Middle frontal gyrus (tissue), 1 donor: ENCODE data around the gene TBXAS1.
"Not testable (repeated sequence)": the region's sequence is repeated elsewhere in the genome, so short reads cannot be mapped to it uniquely, and the experiment has no call there.

Experiments
- DNase-seq: peaks from one replicate; pipeline ENCODE4 v3.0.0-alpha.2; 2015; ENCODE audit warnings: low spot score; ENCODE audit errors: extremely low spot score

TBXAS1 gene

DNA sequence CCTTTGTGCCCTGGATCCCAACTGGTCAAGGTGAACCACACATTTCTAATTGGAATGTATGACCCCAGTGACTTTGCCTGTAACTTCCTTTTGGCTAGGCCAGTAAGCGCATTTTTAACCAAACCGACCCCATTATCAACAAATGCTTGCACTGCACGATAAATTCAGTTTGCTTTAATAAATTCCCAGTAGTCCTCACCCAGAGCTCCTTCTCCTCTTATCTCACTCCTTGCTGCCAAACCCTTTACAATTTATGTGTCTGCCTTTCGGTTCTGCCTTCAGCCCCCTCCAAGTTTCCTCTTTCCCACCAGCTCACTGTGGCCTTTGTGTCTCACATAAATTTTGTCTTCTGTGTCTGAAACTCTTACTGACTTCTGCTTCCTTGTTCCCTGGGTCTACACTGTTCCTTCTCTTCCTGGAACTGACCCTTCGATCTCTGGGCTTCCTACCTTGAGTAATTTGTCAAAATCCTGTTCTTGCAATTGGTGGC lies 59.0 kb downstream of the TBXAS1 start:
- DNase-seq, result no peak

DNA sequence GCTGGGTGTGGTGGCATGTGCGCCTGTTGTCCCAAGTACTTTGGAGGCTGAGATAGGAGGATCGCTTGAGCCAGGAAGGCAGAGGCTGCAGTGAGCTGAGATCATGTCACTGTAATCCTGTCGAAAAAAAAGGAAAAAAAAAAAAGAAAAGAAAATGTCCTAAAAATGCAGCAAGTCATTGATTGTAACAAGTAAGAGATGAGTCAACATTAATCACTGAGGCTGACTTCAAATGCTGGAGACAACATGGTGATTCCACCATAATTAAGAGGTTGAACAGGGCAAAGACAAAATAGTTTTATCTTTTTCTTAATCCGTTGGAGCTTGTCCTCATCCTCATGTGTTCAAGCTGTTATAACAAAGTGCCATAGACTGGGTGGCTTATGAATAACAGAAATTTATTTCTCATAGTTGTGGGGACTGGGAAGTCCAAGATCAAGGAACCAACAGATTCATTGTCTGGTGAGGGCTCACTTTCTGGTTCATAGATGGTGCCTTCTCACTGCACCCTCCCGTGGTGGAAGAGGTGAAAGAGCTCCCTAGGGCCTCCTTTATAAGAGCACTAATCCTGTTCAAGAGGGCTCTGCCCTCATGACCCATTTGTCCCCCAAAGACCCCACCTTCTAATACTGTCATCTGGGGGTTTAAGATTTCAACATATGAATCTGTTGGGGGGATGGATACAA lies 60.3 kb downstream of the TBXAS1 start:
- DNase-seq, result no peak

DNA sequence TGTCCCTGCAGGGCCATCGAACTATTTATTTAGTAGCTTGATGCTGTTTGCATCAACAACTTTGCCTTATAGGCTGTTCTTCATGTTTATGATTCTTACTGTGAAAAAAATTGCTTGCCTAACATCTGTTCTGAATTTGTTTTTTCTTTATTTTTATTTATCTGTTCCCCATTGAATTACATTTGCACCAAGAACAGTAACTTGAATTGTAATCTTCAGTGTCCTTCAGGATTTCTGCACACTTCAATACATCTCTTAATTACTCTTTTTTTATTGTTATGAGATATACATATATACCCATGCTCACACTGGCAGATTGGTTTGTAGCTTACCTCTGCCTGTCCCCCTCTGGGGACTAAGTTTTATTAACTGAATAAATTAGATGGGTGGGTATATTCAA lies 64.4 kb downstream of the TBXAS1 start:
- DNase-seq, result no peak

DNA sequence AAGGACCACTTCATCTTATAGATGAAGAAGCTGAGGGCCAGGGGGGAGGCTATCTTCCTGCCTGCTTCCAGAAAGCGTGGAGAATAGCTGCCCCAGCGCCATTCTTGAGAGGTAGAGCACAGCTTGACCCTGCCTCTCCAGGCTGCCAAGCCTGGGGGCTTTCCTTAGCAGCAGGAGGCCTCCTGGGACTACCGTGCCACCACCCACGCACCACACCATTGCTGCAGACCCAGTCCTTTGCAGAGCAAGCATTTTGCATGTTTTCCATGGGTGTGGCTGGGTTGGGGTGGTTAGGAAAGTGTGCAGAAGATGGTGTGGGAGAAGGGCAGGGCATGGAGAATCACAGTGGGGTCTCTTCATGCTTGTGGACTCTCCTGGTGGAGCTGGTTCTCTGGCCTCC lies 64.9 kb downstream of the TBXAS1 start:
- no peak for DNase-seq

DNA sequence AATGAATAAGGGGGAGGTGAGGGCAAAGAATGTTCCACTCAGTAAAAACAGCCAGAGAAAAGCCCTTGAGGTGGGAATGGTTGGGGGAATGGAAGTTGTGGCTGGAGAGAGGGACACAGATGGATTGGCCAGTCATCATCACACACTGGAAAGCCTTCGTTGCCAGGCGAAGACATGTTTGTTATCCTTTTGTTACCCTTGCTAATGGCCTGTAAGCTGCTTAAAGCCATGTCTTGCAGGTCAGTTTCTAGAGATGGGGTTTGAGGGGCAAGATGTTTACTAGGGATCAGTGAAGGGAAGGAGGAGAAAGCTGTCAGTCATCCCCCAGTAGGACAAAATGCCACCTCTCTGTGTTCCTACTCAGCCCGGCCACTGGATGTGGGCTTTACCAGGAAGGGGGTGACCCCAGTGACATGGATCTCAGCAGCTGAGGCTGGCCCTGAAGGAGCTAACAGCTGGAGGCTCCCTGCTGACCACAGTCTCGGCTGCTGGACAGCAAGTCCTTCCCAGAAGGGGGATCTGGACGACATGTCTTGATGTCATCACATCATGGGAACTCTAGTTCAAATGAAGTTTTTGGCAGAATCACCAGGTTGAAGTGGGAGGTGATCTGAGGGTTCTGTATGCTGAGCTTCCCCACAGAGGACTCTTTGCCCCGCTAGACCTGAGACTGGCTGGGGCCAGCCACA lies 66.2 kb downstream of the TBXAS1 start:
- DNase-seq, result no peak

DNA sequence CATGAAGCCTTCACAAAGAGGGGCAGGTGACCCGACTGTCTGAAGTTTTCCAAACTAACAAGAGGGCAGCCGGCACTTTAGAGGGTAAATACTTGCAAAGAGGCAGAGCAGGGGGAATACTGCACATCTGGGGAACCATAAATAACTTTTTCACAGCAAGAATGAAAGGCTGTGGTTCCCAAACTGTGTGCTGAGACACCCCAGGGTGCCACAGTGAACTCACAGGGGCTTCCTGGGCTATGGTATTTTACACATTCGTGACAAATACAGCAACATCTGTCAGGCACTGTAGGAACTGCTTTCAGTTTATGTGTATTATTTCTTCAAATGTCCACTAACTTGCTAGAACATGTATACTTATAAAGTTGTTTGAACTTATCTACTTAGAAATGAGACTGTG lies 67.2 kb downstream of the TBXAS1 start:
- no peak for DNase-seq

DNA sequence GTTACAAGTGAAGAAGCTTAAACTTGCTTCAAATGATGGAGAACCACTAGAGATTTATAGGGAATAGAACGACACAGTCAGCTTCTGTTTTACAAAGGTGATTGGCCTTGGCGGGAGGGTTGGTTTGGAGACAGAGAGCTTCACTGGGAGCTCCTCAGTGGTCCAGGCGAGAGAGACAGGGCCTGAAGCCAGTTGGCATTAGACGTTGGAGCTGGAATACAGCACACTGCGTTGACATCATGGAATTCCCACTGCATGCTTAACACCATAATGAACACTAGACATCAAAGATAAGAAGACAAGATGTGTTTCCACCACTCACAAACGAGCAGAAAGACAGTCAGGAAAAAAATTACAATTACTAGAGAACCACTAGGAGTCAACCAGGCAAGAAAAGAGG lies 67.8 kb downstream of the TBXAS1 start:
- DNase-seq, result no peak

DNA sequence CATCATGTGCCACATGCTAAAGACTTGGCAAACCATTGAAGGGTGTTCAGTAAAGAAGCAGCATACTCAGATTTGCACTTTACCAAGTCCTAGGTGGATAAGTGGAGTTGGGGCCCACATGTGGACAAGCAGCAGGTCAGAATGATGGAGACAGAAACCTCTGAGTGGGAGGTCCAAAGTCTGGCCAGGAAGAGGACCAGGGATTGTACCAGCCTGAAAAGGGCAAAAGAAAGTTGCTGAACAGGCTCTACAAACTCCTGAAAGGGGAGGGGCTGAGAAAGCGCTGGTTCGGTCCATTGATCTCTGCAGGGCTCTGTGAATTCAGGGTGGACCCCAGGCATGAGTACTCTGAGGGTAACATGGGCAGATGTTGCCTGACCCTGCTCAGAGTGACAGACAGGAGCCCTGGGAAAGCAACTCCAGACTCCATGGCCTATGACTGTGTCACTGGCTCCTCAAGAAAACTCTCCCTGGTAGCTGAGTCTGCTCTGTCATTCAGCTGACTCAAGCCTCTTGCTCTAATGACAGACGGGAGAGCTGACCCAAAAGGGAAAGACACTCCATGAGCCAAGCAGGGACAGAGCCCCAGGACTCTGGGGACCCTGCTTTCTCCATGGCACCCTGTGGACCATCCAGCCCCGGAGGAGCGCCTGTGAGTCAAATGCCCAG lies 68.5 kb downstream of the TBXAS1 start:
- no peak for DNase-seq

DNA sequence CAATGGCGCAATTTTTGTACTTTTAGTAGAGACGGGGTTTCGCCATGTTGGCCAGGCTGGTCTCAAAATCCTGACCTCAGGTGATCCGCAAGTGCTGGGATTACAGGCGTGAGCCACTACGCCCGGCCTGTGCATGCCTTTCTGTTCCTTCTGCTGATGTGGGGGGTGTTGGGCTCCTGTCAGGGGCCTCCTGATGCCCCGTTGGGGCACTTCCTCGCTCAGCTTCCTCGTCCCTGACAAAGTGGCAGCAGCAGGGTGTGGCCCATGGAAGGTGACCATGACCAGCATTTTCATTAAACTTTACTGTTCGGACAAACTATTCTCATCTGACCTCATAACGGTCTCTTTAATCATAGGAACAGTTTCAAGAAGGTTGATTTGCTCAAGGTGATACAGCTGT lies 69.4 kb downstream of the TBXAS1 start:
- no peak for DNase-seq

DNA sequence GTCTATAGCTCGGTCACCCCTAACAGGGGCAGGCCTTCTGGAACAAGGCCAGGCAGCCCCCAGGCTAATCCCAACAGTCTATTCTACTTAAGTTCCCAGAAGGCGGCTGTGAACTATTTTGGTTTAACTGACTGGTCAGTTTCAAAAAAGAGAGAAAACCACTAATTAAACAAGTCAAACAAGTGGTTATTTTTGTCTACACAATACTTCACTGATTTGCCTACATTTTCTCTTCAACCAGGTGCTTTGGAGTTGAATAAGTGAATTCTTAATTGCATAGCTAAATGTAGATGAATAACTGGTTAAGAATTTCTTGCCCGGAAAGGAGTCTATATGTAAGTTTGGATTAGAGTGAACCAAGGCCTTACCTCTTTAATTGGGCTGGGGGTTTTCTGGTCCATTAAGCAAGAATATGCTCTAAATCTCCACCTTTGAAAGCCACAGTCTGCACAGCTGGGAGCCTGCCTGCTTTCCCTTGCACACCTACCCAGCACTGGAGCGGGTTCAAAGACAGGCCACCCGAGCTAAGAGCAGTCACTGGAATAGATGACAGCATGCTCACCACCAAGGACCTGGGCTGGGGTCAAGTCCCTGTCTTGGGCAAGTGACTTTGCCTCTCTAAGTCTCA lies 70.4 kb downstream of the TBXAS1 start:
- DNase-seq, result no peak

DNA sequence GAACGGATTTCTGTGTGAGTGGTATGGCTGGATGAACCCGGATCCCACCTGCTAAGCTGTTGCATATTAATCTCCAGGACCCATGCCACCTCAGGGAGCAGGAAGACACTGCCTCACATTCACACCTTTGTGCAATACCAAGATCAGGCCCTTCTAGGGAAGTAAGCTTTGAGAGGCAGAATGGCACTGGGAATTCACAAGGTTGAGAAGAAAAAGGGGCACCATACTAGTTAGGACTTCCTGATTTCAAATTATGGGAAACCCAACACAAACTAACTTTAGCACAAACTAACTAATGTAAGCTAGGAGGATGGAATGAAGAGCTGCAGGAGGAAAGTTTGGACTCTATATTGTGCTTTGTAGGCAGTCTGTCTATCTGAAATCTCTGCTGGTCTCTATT lies 71.3 kb downstream of the TBXAS1 start:
- DNase-seq, result no peak

DNA sequence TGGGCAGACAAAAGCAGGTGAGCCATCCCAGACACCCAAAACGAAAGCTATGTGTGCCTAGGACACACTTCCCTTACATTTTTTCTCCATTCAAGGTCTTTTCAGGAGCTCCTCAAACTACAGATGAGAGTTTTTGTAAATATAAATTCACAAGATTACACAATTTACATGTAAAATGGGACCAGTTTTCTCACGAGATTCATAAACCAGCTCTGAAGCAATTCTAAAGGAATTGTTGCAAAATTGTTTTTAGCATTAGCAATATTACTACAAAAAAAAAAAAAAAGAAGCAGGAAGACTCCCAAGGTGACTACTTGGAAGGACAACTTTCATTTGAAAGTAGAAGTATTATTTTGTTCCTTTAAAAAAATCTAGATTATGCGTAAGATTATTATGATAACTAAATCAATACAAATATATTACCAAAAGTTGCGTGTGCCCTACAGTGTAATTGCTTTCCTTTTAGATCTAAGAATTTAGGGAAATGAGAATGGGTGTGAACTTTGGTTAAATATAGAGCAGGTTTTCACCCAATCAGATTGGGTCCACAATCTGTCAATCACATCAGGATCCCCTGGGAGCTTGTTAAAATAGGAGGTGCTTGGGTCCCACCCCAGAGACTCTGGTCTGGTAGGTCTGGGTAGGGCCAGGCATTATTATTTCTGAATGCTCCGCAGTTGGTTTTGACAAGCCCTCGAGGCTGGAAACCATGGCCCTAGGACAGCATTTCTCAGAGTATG lies 72.2 kb downstream of the TBXAS1 start:
- DNase-seq, result no peak

DNA sequence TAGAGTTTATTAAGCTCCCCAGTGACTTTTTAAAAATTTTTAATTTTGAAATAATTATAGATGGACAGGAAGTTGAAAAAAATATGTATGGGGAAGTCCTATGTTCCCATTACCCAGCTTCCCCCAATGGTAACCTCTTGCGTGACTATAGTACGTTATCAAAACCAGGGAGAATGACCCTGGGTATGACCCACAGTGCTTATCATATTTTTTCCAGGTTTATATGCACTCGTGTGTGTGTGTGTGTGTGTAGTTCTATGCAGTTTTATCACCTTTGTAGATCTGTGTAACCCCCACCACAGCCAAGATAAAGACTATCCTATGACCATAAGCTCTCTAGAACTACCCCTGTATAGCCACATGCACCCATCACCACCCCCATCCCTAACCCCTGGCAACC lies 72.8 kb downstream of the TBXAS1 start:
- no peak for DNase-seq

DNA sequence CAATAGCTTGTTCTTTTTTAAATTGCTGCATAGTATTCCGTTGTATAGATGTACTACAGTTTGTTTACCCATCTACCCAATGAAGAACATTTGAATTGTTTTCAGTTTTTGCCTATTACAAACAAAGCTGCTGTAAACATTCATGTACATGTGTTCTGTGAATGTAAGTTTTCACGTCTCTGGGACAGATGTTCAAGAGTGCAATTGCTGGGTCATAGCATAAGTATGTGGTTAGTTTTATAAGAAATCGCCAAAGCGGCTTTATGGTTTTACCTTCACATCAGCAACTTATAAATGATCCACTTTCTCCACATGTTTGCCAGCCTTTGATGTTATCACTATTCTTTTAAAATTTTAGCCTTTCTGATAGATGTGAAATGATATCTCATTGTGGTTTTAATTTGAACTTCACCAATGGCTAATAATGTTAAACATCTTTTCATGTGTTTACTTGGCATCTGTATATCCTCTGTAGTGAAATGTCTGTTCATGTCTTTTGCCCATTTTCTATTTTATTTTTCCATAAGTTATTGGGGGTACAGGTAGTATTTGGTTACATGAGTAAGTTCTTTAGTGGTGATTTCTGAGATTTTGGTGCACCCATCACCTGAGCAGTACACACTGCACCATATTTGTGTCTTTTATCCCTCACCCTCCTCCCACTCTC lies 73.5 kb downstream of the TBXAS1 start:
- no peak for DNase-seq

DNA sequence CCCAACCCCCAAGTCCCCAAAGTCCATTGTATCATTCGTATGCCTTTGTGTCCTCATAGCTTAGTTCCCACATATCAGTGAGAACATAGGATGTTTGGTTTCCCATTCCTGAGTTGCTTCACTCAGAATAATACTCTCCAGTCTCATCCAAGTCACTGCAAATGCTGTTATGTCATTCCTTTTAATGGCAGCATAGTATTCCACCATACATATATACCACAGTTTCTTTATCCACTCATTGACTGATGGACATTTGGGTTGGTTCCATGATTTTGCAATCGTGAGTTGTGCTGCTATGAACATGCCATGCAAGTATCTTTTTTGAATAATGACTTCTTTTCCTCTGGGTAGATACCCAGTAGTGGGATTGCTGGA lies 74.0 kb downstream of the TBXAS1 start:
- not testable (repeated sequence) for DNase-seq

DNA sequence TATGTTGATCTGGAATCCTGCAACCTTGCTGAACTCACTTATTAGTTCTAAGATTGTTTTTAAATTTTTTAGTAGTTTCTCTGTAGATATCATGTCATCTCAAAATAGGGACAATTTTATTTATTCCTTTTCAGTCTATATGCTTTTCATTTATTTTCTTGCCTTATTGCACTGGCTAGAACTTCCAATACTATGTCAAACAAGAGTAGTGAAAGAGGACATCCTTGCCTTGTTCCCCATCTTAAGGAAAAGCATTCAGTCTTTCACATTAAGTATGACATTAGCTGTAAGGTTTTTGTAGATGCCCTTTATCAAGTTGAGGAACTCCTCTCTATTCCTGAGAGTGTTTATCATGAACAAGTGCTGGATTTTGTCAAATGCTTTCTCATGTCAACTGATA lies 77.8 kb downstream of the TBXAS1 start:
- DNase-seq, result no peak

DNA sequence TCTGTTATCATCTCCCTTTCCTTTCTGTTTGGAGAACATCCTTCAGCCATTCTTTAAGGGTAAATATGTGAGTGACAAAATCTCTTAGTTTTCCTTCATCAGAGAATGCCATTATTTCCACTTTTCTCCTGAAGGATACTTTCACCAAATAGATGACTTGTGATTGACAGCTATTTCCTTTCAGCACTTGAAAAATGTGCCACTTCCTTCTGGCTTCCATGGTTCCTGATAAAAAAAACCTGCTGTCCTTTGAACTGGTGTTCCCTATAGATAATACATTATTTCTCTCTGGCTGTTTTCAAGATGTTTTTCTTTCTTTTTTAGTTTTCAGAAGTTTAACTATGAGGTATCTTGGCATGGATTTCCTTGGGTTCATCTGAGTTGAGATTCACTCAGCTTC lies 79.7 kb downstream of the TBXAS1 start:
- DNase-seq, result no peak

DNA sequence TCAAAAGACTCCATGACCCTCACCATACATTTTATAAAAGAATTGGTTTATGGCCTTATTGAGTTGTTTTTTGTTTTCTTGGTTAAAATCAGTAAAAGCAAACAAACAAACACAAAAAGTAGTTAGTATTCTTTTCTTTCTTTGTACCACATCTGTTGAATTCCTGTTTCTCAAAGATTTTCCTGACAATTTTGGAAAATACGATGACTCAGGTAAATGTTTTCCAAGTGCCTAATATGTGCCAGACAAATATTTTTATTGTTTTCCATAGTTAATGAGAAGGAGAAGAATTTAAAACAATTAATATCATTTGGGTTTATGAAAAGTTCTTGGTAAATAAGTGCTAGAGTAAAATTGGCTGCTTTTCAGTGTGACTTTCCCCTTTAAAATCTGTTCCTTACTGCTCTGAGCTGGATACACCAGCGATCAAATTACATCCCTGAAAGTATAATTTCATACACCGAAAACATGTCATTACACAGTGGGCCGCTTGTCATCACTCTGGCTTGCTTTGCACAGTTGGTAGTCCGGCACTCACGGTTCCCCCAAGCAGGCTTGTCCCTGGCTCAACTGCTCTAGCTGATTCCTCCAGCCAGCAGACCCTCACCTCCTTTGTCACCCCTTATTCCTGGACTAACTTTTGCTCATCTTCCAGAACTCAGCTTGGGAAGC lies 80.5 kb downstream of the TBXAS1 start:
- DNase-seq, result no peak

DNA sequence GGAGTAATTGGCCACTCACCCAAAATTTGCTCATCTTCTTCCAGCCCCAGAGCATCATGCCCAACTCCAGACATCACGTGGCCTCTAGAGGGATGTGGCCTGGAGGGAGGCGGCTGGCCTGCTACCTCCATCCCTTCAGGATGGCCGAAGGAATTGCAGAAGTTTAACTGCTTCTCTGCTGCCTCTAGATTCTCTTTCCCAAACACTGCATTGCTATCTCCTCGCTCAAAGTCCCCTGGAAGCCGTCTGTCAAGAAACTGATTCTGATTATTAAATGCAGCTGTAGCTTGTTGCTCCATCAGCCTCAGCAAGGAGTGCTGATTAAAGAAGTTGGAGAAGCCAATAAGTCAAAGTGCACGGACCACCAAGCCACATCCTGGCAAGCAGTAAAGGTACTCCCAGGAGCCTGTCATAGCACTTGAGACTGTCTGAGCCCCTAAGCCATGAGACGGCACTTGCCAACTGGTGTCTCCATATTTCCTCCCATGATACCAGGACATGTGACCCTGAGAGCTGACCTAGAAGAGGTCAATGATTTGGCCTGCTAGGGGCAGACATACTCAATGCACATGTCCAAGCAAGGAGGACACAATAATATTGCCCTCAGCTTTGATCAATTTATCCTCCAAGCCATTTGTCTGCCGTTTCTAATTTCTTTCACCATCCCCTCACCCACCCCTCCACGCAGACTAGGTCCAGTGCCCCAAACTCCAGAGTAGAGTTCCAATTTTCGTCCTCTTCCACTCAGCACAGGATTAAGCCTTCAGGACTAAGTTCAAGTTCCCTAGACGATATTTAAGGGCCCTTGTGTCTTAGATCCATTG lies 84.2 kb downstream of the TBXAS1 start:
- DNase-seq, result no peak

DNA sequence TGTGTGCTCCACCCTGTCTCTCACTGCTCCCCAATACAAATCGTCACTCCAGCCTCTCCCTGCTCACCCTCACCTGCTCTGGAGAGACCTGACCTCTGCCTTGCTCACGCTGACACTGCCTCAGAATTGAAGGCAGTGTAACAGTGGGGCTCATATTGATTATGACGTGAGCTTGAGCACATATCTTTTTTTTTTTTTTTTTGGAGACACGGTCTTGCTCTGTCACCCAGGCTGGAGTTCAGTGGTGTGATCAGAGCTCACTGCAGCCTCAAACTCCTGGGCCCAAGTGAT lies 84.7 kb downstream of the TBXAS1 start:
- no peak for DNase-seq
